GM12874 (cell line): ENCODE data around the gene SYNPR.

Source experiments
- TF ChIP-seq, protein P1 (sequence below): IDR thresholded peaks from 2 replicates; pipeline ENCODE4 v1.5.1; 2011; ENCODE audit warnings: low read depth, mild to moderate bottlenecking, control low read depth, low read length, moderate library complexity; ENCODE audit not compliant: insufficient read depth

Gene SYNPR

DNA sequence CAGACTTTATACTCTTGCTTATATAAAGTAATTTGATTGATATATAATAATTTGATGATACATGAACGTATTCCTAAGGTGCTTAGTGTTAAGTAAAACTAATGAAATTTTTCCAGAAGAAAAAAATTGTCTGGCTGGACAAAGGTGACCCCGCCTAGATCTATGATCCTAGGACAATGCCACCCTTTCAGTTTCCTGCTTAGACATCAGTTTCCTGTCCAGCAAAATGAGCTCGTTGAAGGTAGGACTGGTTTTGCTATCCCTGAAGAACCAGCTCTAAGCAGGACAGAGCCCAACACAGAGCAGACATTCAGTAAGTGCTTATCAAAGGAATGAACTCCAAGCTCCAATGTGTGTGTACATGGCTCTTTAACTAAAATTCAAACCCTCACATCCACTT is 293.6 kb downstream of the SYNPR start:
- TF ChIP-seq, protein P1, sequence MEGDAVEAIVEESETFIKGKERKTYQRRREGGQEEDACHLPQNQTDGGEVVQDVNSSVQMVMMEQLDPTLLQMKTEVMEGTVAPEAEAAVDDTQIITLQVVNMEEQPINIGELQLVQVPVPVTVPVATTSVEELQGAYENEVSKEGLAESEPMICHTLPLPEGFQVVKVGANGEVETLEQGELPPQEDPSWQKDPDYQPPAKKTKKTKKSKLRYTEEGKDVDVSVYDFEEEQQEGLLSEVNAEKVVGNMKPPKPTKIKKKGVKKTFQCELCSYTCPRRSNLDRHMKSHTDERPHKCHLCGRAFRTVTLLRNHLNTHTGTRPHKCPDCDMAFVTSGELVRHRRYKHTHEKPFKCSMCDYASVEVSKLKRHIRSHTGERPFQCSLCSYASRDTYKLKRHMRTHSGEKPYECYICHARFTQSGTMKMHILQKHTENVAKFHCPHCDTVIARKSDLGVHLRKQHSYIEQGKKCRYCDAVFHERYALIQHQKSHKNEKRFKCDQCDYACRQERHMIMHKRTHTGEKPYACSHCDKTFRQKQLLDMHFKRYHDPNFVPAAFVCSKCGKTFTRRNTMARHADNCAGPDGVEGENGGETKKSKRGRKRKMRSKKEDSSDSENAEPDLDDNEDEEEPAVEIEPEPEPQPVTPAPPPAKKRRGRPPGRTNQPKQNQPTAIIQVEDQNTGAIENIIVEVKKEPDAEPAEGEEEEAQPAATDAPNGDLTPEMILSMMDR, result no peak

DNA sequence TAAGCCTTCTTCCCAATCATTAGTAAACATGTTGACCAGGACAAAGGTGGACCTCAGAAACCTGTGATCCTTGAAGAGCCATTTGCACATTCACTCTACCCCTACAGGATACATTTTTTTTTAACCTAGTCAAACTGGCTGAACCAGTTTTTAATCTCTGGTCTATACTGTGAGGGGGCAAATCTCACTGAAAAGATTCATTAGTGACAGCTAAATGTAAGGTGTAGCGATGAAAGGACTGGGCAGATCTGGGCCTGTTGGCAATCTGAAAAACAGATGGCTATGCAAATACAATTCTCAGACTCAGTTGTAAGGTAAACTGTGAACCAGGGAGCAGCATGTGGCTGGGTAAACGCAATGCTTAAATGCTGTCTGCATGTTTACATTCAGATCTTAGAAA is 298.7 kb downstream of the SYNPR start:
- TF ChIP-seq, protein P1, result no peak

DNA sequence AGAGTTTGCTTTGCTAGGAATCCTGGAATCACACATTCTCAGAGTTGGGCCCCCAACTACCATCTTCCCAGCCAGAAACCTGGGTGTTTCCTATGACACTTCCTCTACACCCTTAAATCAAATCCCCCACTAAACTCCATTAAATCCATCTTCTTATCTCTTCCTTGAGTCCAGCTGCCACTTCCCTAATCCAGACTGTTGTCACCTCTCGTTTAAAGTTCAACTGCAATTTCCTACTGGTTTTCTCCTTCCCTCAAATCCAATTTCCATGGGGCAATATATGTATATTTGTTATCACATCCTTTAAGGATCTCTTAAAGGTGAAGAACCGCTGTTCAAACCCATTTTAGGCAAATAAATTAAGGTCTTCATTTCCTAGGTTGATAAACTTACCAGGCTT is 300.8 kb downstream of the SYNPR start:
- TF ChIP-seq, protein P1, result no peak

DNA sequence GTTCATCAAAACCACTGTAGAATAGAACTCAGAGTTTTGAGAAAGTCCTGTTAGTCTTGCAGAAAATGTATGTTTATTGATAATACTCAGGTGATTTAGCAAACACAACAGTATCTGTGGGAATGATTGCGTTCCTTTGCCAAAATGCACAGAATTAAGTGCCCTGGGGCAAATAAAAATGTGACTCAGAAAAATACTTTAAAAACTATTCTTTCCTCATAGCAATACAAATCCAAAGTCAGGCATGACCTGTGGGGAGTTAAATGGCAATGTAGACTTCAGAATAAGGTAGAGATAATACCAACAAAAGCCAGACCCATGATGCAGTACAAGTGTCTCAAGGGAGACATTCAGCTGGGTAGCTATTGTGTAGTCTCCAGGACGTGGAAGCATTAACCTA is 302.0 kb downstream of the SYNPR start:
- TF ChIP-seq, protein P1, result no peak

DNA sequence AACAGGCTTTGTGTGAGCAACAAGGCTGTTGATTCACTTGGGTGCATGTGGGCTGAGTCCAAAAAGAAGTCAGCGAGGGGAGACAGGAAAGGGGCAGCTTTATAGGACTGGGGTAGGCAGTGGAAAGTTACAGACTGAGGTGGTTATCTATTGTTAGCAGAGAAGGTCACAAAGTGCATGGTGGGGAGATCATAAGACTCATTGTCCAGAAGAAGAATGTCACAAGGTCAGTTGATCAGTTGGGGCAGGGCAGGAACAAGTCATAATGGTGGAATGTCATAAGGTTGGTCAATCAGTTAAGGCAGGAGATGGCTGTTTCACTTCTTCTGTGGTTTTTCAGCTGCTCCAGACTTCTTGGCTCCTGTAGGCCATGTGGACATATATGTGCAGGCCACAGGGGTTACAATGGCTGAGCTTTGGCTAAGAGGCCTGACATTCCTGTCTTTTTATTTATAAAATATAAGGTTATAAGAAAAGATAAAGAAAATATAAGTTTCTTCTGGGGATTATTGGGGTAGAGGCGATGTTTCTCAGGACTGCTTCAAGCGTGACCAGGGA is 304.9 kb downstream of the SYNPR start:
- TF ChIP-seq, protein P1, result no peak

DNA sequence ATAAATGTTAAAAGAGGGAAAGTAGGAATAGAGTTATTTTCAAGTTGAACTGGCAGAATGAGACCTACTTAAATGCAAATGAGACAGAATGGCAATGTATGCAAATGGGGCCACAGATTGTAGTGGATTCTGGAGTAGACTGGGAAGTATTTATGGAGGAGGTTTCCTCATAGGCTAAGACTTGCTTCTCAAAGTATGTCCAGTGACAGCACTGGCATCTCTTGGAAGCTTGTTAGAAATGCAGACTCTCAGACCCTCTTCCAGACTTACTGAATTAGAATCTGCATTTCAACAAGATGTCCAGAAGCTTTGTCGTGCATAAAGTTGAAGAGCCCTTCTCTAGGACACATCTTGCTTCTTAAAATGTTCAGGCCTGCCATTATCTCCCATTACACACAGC is 306.6 kb downstream of the SYNPR start:
- TF ChIP-seq, protein P1, result no peak

DNA sequence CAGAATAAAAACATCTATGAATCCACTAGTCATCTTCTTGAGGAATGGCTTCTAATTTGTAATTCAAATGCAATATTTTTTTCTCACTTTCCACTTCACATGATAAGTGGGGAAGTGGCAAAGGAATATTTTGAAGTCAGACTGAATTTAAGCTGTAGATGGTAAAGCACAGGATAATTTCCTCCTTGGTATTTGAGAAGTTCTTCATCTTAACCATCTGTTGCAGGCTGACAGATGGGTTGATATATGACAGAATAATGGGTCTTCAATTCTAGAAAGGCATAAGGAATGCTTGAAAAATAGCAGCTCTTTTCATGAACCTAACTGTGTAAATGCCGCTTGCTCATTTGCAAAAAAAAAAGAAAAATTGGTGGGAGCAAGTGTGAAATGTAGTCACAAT is 307.8 kb downstream of the SYNPR start:
- TF ChIP-seq, protein P1, result no peak
